Forelimb muscle (tissue), 1 donor: ENCODE measurements around the gene SEPTIN12. TPM values are rescaled to one million over a fixed set of nuclear protein-coding genes. Genes with fewer than 3 reads are reported as not detected.
"Not testable (repeated sequence)": the region's sequence is repeated elsewhere in the genome, so short reads cannot be mapped to it uniquely, and the experiment has no call there.

ENCODE experiments used
- DNase-seq: peaks from one replicate; pipeline ENCODE4 v3.0.0-alpha.2; 2013; ENCODE audit warnings: low read depth
- polyA plus RNA-seq: library from polyadenylated mRNA; unstranded; fragments of 120-200 nt; gene quantifications from one replicate; pipeline ENCODE4 v1.2.1, GENCODE V29; 2013; ENCODE audit not compliant: insufficient read length

SEPTIN12 gene
- polyA plus RNA-seq, 1 donor, result not detected

- DNase-seq, result no peak
Measured at GRCh38 chr16:4753227-4753626, 34.9 kb downstream of the SEPTIN12 start.

GRCh38 chr16:4752351-4753100, 35.6 kb downstream of the SEPTIN12 start:
- DNase-seq, result no peak

GRCh38 chr16:4750896-4751295, 37.2 kb downstream of the SEPTIN12 start:
- no peak for DNase-seq

DNA sequence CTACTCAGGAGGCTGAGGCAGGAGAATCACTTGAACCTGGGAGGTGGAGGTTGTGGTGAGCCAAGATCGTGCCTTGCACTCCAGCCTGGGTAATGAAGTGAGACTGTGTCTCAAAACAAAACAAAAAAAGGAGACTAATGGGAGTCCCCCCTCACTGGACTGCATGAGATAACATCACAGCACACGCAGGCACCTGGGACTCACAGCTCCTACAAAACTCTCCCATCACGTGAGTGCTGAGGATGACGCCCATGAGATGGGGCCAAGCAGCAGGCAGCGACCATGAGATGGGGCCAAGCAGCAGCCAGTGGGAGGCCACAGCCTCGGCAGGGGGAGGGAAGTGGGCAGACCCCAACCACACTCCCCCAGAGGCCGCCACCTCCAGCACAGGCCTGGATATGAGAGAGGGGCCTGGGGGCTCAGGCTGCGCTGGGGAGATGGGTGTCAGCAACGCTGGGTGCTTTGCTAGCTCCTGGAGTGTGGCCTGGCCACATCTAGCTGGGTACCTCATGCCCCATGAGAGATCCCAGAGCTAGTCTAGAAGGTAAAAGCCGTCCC, 38.4 kb downstream of the SEPTIN12 start:
- no peak for DNase-seq

DNA sequence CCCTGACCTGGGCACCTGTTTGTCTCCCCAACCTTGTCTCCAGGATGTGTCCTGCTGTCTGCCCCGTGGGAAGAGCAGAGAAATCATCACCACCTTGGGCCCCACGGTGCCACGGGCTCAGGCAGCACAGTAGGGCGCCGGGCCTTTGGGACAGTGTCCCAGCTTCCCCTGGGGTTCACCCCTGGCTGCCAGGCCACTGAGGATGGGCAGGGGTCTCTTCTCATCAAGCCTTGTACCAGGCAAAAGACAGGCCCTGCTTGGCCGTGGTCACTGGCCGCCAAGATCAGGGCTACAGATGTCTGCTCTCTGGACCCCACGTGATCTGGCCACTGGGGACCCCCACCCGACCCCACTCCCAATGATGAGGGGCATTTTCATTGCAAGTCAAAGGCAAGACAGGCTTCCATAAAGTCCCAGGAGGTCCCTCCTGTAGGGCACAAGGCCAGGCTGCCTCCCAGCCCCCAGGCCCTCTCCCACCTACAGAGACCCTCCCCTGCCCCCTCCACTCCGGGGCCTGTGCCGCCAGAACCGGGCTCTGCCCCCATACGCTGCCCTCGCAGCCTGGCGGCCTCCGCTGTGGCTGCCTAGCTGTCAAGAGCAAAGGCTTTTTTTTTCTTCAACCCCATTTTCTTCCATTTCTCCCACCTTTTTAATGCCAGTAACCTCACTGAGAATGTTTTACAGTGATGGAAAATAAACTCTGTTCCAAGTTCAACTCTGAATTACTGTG, 39.3 kb downstream of the SEPTIN12 start:
- no peak for DNase-seq

DNA sequence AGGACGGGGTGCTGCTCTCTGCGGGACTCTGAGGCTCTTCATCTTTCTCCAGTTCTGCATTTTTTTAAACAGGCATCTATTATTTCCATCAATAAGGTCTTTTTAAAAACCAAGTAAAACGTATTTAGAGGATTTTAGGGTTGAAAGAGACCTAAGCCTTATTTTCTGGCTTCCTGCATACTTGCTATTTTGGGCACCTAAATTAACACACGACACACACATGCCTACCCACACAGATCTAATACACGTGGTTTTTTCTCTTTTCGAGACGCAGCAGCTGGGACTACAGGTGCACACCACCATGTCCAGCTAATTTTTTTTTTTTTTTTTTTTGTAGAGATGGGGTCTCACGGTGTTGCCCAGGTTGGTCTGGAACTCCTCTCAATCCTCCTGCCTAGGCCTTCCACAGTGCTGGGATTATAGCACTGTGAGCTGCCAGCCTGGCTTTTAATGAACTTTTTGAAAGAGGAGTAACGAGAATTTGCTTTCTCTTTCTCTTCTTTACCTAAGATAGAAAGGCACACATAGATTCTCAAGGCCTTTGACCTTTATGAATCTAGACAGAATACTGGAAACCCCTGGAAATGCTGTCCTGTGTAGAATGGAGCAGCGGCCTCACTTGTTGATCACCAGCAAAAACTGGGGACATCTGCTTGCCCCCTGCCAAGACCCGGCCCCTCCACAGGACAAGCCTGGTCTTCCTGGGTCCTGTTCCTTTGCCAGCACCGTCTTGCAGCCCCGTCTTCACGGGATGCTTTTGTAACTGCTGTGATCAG, 40.1 kb downstream of the SEPTIN12 start:
- no peak for DNase-seq

DNA sequence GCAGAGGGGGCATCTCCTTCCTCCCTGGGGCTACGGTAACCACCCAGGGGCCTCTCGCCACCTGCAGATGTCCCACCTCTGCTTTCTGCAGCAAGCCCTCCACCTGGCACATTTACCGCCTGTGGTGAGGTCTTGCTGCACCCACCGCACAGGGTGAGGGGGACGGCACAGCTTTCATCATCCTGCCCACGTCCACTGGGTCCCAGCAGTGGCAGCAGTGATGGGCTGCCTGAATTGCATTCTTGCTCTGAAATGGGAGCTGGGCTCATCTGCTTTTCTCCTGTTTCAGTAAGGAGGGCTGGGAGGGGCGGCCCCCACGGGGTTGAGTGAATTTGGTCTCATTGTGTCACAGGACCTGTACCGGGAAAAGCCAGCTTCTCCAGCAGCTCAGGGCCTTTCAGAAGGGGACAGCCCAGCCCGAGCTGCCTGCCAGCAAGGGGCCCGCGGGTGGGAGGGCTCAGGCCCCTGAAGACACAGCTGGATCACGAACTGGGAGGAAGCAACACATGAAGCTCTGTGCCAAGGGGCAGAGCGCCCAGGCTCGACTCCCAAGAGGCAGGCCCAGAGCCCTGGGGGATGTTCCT, 41.1 kb downstream of the SEPTIN12 start:
- no peak for DNase-seq

GRCh38 chr16:4746215-4746614, 41.9 kb downstream of the SEPTIN12 start:
- no peak for DNase-seq

DNA sequence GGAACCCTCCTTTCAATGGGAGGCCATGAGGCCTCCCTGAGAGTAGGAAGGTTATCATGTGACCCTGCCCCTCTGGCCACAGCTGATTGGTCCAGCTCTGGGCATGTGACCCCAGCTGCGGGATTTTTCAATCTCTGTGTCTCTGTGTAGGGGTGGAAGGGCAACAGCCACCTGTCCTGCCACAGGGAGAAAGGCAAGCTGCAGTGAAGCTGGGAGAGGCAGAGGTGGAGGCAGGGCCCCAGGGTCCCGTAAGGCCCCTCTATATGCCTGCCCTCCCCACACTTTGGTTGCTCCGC, 42.9 kb downstream of the SEPTIN12 start:
- no peak for DNase-seq

DNA sequence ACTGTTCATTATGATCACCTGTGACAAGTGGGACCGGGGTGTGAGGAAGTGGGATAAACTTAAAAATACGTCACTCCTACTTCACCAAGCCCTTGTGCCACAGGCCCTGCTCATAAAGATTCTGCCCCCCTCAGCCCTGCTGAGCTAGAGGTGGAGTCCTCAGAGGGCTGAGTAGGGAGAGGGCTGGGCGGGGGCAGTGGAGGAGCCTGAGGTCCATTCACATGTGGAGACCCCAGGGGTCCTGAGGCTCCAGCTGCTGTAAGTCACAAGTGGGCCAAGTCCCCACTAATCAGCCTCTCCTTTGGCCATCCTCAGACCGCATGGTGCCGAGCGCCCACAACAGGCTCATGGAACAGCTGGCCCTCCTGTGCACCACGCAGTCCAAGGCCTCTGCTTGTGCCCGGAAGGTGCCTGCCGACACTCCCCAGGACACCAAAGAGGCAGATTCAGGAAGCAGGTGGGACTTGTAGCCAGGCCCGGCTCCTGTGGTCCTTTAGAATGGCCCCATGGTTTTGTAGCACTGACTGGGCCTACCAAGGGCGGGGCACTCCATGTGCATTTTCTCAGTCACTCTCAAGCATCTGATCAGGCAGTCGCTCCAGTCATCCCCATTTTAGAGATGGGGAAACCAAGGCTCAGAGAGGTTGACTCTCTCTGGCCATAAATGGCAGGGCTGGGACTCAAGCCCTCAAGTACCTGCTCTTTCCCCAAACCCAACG, 43.4 kb downstream of the SEPTIN12 start:
- DNase-seq, result no peak

DNA sequence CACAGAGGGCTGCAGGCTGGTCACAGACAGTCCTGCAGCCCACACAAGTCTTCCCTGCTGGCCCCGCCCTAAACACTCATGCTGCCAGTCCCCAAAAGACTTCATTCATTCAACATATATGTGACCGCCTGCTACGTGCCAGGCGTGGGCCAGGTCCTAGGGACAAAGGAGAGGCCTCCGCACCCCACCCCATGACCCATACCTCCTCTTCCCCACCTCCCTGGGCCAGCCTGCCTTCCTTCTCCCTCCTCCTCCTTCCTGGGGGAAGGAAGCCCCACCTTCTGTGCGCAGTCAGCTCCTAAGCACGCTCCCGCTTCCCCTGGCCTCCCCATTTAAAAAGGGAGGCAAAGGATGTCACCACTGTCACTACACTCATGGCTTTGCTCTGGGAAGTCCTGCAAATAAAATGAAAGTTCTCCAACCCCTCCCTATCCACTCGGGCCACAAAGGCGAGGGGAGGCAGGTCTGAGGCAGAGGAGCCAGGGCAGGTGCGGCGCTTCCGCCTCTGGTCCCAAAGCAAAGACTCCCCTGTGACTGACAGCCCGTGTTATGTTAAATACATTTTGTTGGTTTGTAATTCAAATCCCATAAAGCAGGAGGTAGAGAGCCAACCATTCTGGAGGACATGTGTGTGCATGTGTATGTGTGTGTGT, 44.8 kb downstream of the SEPTIN12 start:
- DNase-seq, result no peak

DNA sequence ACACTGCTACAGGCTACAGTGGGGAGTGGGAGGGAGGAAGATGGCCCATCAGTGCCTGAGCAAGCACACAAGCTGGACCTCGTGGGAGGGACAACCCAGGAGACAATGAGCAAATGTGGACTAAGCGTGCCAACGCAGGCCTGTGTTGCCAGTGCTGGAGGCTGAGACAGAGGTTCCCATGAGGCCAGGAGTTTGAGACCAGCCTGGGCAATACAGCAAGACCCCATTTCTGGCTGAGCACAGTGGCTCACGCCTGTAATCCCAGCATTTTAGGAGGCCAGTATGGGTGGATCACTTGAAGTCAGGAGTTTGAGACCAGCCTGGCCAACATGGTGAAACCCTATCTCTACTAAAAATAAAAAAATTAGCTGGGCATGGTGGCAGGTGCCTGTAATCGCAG, 49.8 kb downstream of the SEPTIN12 start:
- DNase-seq, result not testable (repeated sequence)

GRCh38 chr16:4737545-4737944, 50.6 kb downstream of the SEPTIN12 start:
- DNase-seq, result no peak

DNA sequence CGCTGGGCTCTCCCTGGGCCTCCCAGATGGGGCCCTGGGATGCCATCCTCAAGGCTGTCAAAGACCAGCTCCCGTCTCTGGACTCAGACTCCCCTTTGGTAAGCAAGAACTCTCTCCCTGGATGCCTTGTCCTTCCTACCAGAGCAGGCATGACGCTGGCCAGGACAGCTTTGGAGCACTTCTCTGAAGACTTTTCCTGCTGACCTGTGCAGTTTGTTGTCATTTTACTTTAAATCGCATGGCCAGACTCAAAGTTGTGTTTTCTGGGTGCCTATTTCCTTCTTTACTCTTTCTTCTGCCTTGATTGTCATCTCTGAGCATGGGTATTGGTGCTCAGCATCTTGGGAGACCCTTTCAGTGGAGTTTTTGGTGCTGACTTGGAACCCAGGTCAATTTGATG, 51.6 kb downstream of the SEPTIN12 start:
- no peak for DNase-seq

DNA sequence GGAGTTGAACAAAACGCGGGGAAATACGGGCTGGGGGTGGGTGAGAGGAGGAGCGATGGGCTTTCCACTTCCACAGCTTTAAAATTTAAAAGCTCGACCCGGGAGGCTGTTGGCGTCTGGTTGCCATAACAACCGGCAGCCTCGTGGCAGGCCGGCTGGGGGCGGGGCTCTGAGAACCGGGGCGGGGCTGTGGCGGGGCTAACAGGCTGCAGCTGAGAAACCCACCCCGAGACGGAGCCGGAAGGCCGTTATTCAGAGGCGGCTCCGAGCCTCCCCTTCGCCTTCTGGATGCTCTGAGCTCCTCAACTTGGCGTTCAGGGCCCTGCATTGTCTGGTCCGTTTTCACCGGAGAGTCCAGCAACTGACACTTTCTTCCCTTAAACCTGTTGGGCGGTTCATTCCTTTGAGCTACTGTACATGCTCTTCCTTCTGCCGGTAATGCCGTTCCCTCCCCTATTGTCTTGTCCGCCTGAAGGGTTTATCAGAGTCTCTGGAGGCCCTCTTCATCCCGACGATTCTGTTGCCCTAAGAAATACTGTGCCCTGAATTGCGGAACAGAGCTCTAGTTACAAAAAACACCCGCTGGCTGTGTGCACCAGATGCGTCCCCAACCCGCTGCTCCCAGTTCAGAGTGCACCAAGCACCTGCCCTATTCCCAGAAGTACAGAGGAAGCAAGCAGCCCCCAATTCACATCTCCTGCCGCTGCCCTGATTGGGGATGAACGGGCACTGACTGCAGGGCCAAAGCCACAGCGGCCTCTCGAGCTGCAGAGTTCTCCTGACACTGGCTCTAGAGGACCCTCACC, 53.2 kb downstream of the SEPTIN12 start:
- DNase-seq, result peak; percentile 60

- DNase-seq, result peak; percentile 85
Measured at GRCh38 chr16:4734063-4734729, 53.9 kb downstream of the SEPTIN12 start, which contains the start of the genes ANKS3 and DNAAF8. ANKS3 (minus strand) TSS chr16:4734271; CDS start chr16:4730149, 4,122 bp downstream. DNAAF8 (plus strand) TSS chr16:4734537; CDS start chr16:4736515, 1,978 bp downstream.

GRCh38 chr16:4733747-4734062, 54.4 kb downstream of the SEPTIN12 start:
- no peak for DNase-seq

- DNase-seq, result no peak
Measured at GRCh38 chr16:4733211-4733742, 54.9 kb downstream of the SEPTIN12 start.

GRCh38 chr16:4729876-4730275, 58.3 kb downstream of the SEPTIN12 start:
- no peak for DNase-seq
